C4-2B (cell line): ENCODE results near the gene PHF2.

ENCODE experiments used
- CTCF ChIP-seq: fragments of 450-650 bp; conservative IDR thresholded peaks from 2 replicates; pipeline ENCODE4 v1.5.1; 2017; ENCODE audit warnings: mild to moderate bottlenecking
- ZFX ChIP-seq: fragments of 450-650 bp; IDR thresholded peaks from 2 replicates; pipeline ENCODE4 v1.6.1; 2017

DNA sequence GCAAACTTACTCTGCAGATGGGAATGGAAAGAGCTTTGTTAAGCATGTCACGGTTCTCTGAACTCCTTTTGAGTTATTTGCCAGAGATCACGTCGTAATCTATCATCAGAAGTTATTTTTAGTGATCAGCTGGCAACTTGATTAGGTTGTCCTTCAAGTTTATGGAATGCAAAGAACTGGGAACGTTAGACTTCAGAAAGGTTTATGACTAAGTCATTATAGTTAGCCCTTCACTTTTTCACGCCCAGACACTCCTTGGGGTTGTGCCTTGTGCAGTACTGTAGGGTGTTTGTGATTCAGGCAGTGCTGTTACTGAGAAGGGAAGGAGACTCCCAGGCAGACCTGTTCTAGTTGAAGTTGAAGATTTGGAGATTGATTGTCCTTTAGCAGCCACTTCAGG lies 26.8 kb upstream of the PHF2 start:
- TF ChIP-seq CTCF = no peak
- no peak for TF ChIP-seq ZFX
